ENCODE measurements around the gene VPS26C. TPM values are rescaled to one million over a fixed set of nuclear protein-coding genes. Genes with fewer than 3 reads are reported as not detected.

Gene VPS26C
- total and polyA plus RNA-seq, 9 of the 15 experiments (the other 6 are each of a cell fraction or from before 2014, with no cell fraction given), result 32.8 to 48.7 (median 42.1) TPM

DNA sequence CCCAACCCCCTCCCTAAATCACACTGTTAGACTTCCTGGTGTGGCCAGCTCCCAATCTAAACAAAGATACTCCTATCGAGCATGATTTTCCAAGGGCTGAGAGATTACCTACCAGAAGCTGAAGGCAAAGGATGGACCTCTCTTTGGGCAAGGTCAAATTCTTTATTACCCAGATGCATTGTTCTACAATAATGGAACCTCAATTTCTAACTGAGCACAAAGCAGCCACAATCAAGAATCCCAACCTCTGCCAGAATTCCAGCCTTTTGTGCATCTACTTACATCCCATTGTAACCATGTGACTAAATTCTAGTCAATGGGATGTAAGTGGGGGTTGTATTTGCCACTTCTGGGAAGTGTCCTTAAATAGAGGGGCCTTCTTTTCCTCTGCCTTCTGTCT lies 24.9 kb upstream of the VPS26C start:
- ATAC-seq, result no peak
- 9% methylated on average over 1 of the region's 1 CpG for WGBS (ENCODE audit: insufficient coverage, low coverage, missing lambda C conversion rate)
- H3K4me3 ChIP-seq, result no peak overlapping the region
- ChIA-PET CTCF (ENCODE audit: low intra/inter-chr PET ratio) (no interaction called here), POLR2A (interaction anchor here (1.2 kb wide), 1 partner anchor 15 kb away, joined by 3 read pairs; no protein-coding TSS in a partner anchor)
- in situ Hi-C loops (cut with MboI), result no loop called here
- peaks cover 0 to 5% of the 10 kb centered on the region in 2 experiments; a peak in 2 of 5 replicates for H3K4me1 ChIP-seq (replicated peaks in 1 of 2; ENCODE audit: control insufficient read depth in 2 of 2, insufficient read depth in 2 of 2, low read length in 2 of 2)
- no peaks in the 10 kb centered on the region for H3K79me2 ChIP-seq (ENCODE audit: control insufficient read depth, insufficient read depth, low read length)
- no peaks in the 10 kb centered on the region for H3K9me1 ChIP-seq (ENCODE audit: control insufficient read depth, insufficient read depth, low read length)
- no TSS peak for BruUV-seq (replicated peaks)
- no peak for FAIRE-seq
- H3K36me3 ChIP-seq (ENCODE audit: control insufficient read depth, insufficient read depth, low read length), result no peaks in the 10 kb centered on the region
- intact Hi-C loops (cut with micrococcal nuclease), result no loop called here
- no peak overlapping the region for H3K27ac ChIP-seq (ENCODE audit: extremely low read depth, low read depth, low read length)
- DNase-seq (ENCODE audit: extremely low read depth in 1 of 4, low spot score in 3 of 4), result peak in 1 of 4 experiments; percentile 6
- H3K4me2 ChIP-seq (ENCODE audit: insufficient read depth, low read length), result no peak overlapping the region
- no peaks in the 10 kb centered on the region for H4K20me1 ChIP-seq (replicated peaks; ENCODE audit: control insufficient read depth, insufficient read depth, low read length)
- H2AFZ ChIP-seq (ENCODE audit: low read depth, low read length), result no peak overlapping the region
- H3K9me3 ChIP-seq (replicated peaks; ENCODE audit: control insufficient read depth, insufficient read depth, low read depth, low read length), result no peaks in the 10 kb centered on the region
- H3K27me3 ChIP-seq (ENCODE audit: control insufficient read depth in 2 of 2, insufficient read depth in 2 of 2, low read length in 2 of 2), result no peaks in the 10 kb centered on the region
- H3K9ac ChIP-seq (ENCODE audit: insufficient read depth in 1 of 2, low read depth in 2 of 2, low read length in 2 of 2), result no peak overlapping the region
- TF ChIP-seq U2AF2 (optimal IDR thresholded peaks at IDR 0.05; ENCODE audit: low read depth, low read length) (no peak), FOXJ2 (tag; IDR thresholded peaks at IDR 0.05) (no peak), RAD21 (CRISPR knock-in tag; conservative IDR thresholded peaks at IDR 0.05 in 1 of 2, IDR thresholded peaks at IDR 0.05 in 1 of 2) (no peak), NR4A1 (CRISPR knock-in tag; IDR thresholded peaks at IDR 0.05) (no peak), NR4A1 (tag; IDR thresholded peaks at IDR 0.05) (no peak), ZNF592 (IDR thresholded peaks at IDR 0.05) (no peak), POLR2B (IDR thresholded peaks at IDR 0.05; ENCODE audit: low read depth, partially characterized antibody) (no peak), ZNF785 (CRISPR knock-in tag; IDR thresholded peaks at IDR 0.05) (no peak), CCAR2 (IDR thresholded peaks at IDR 0.05; ENCODE audit: low read depth, low read length) (no peak), RBBP5 (IDR thresholded peaks at IDR 0.05; ENCODE audit: borderline replicate concordance, insufficient read depth, low read length, poor library complexity, severe bottlenecking) (no peak), ATF6 (CRISPR knock-in tag; IDR thresholded peaks at IDR 0.05) (no peak)
- TF ChIP-seq, protein P1, sequence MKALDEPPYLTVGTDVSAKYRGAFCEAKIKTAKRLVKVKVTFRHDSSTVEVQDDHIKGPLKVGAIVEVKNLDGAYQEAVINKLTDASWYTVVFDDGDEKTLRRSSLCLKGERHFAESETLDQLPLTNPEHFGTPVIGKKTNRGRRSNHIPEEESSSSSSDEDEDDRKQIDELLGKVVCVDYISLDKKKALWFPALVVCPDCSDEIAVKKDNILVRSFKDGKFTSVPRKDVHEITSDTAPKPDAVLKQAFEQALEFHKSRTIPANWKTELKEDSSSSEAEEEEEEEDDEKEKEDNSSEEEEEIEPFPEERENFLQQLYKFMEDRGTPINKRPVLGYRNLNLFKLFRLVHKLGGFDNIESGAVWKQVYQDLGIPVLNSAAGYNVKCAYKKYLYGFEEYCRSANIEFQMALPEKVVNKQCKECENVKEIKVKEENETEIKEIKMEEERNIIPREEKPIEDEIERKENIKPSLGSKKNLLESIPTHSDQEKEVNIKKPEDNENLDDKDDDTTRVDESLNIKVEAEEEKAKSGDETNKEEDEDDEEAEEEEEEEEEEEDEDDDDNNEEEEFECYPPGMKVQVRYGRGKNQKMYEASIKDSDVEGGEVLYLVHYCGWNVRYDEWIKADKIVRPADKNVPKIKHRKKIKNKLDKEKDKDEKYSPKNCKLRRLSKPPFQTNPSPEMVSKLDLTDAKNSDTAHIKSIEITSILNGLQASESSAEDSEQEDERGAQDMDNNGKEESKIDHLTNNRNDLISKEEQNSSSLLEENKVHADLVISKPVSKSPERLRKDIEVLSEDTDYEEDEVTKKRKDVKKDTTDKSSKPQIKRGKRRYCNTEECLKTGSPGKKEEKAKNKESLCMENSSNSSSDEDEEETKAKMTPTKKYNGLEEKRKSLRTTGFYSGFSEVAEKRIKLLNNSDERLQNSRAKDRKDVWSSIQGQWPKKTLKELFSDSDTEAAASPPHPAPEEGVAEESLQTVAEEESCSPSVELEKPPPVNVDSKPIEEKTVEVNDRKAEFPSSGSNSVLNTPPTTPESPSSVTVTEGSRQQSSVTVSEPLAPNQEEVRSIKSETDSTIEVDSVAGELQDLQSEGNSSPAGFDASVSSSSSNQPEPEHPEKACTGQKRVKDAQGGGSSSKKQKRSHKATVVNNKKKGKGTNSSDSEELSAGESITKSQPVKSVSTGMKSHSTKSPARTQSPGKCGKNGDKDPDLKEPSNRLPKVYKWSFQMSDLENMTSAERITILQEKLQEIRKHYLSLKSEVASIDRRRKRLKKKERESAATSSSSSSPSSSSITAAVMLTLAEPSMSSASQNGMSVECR (CRISPR knock-in tag; IDR thresholded peaks at IDR 0.05), result no peak

All from K562 (cell line).